IPS-20b (cell line): ENCODE data around the gene FAM98B.

ENCODE experiments used
- H3K27ac ChIP-seq: one replicate; pipeline ENCODE4 v1.5.1; 2013; ENCODE audit warnings: low read length
- H3K27me3 ChIP-seq: 2 replicates; pipeline ENCODE4 v1.6.1; 2013; ENCODE audit warnings: mild to moderate bottlenecking, low read length, inconsistent platforms; ENCODE audit not compliant: insufficient read depth
- H3K36me3 ChIP-seq: 2 replicates; pipeline ENCODE4 v1.6.1; 2013; ENCODE audit warnings: low read depth, mild to moderate bottlenecking, inconsistent platforms, low read length, moderate library complexity; ENCODE audit not compliant: insufficient read depth
- H3K4me1 ChIP-seq: 2 replicates; pipeline ENCODE4 v1.6.1; 2013; ENCODE audit warnings: mild to moderate bottlenecking, control low read depth, inconsistent platforms, low read length, moderate library complexity; ENCODE audit not compliant: insufficient read depth
- H3K4me3 ChIP-seq: 2 replicates; pipeline ENCODE4 v1.5.1; 2013; ENCODE audit warnings: mild to moderate bottlenecking, low read length, inconsistent platforms
- H3K9ac ChIP-seq: 2 replicates; pipeline ENCODE4 v1.6.1; 2013; ENCODE audit warnings: low read depth, mild to moderate bottlenecking, inconsistent platforms, low read length, moderate library complexity
- H3K9me3 ChIP-seq: 2 replicates; pipeline ENCODE4 v1.6.1; 2013; ENCODE audit warnings: mild to moderate bottlenecking, low read depth, low read length, inconsistent platforms; ENCODE audit not compliant: insufficient read depth

FAM98B gene

DNA sequence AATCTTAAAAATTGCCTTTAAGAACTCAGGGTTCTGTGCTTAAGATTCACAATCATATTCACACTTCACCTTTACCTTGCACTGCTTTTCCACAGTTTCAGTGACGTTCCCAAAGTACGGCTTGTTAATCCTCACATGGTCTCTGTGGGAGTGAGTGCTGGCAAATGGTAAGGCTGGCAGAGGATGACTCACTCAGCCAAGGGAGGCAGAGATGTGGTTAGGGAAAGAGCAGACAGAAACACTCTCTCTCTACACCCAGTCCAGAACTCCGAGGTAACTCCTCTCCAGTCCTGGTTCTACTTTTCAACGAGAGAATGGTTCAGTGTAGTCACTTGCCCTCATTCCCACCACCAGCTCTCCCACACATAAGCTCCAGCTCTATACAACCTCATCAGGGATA lies 77.6 kb downstream of the FAM98B start:
- Histone ChIP-seq H3K27me3 (no peaks in the 10 kb centered on the region), H3K4me1 (no peaks in the 10 kb centered on the region; the same call in 1 of the 2 replicates), H3K27ac (no peak overlapping the region), H3K36me3 (no peaks in the 10 kb centered on the region), H3K9ac (no peak overlapping the region), H3K9me3 (no peaks in the 10 kb centered on the region), H3K4me3 (no peak overlapping the region)

- Histone ChIP-seq H3K36me3 (no peaks in the 10 kb centered on the region), H3K9ac (no peak overlapping the region), H3K4me1 (no peaks in the 10 kb centered on the region; the same call in 1 of the 2 replicates), H3K27ac (no peak overlapping the region), H3K4me3 (no peak overlapping the region), H3K9me3 (no peaks in the 10 kb centered on the region), H3K27me3 (no peaks in the 10 kb centered on the region)
These were observed 78.8 kb downstream of the FAM98B start for GRCh38 chr15:38532728-38533127.

- H3K4me1 ChIP-seq, result no peaks in the 10 kb centered on the region; the same call in 1 of the 2 replicates
- H3K27me3 ChIP-seq, result no peaks in the 10 kb centered on the region
- H3K27ac ChIP-seq, result no peak overlapping the region
- no peak overlapping the region for H3K9ac ChIP-seq
- no peaks in the 10 kb centered on the region for H3K9me3 ChIP-seq
- no peak overlapping the region for H3K4me3 ChIP-seq
- no peaks in the 10 kb centered on the region for H3K36me3 ChIP-seq
These were observed 79.5 kb downstream of the FAM98B start for GRCh38 chr15:38533416-38533915.

DNA sequence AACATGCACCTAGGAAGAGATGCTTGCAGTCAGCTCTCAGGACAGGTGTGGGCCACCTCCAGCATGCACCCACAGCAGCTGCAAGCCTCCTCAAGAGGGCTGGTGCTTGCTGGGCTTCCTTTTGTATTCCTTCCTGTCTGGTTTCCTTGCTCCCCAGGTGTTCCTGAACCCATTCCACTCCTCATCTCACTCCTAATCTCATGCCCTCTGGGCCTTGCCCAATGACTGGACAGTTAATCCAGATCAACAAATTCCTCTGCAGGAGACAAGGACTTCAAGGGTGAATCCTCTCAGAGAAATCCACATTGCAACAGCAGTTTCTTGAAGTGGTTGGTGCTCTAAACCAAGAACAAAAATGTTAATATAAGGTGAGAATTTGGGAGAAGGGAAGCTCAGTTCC lies 80.0 kb downstream of the FAM98B start:
- Histone ChIP-seq H3K4me1 (no peaks in the 10 kb centered on the region; the same call in 1 of the 2 replicates), H3K9ac (no peak overlapping the region), H3K27ac (no peak overlapping the region), H3K36me3 (no peaks in the 10 kb centered on the region), H3K27me3 (no peaks in the 10 kb centered on the region), H3K9me3 (no peaks in the 10 kb centered on the region), H3K4me3 (no peak overlapping the region)

DNA sequence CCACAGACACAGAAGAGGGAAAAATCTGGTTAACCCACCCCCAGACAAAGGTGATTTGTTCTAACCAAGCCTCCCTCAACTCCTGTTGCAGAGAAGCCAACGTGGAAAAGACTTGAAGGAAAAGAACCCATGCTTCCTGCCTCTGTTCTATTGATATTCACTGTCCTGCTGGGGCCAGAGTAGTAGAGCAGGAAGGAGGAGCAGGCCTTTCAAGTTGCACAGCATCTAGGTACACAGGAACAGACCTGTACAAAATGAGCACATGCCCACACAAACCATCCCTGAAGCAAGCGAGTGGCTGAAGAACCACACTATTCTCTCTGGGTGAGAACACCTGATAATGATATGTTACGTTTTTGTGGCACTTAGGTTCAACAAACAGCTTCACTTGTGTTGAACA lies 80.8 kb downstream of the FAM98B start:
- H3K9me3 ChIP-seq, result no peaks in the 10 kb centered on the region

DNA sequence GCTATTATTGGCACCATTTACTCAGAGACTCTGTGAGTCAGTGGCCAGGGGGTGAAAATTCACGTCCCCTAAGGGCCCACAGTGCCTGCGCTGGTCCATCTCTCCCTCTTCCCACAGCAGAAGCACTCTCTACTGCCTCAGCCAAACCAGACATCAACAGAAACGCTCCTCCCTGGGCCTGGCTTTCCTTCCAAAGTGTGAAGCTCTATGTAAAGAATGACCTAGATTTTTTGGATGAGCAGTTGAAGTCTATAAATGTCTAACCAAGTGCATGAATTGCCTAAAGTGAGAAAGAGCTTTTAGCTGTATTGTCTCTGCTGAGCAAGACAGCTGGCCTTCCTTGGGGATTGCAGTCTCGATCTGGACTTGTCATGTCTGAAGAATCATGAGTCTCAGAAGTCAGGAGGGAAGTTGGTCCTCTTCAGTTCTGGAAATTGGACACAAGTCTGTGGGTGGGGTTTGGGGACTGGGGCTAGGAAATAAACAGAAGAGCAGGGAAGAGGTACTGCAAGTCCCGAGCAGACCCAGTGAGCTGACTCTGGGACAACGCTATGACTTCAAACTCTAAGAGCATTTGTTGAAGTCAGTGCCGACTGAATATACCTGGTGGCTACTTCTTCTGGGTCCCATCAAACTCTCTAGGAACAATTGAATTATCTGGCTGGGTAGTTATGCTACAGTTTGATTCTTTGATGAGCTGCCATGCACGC lies 81.7 kb downstream of the FAM98B start:
- H3K9me3 ChIP-seq, result no peaks in the 10 kb centered on the region
- no peak overlapping the region for H3K27ac ChIP-seq
- no peaks in the 10 kb centered on the region for H3K27me3 ChIP-seq
- H3K4me3 ChIP-seq, result no peak overlapping the region
- no peaks in the 10 kb centered on the region; the same call in 1 of the 2 replicates for H3K4me1 ChIP-seq
- H3K36me3 ChIP-seq, result no peaks in the 10 kb centered on the region
- no peak overlapping the region for H3K9ac ChIP-seq

More for the DNA sequence above, 80.8 kb downstream of the FAM98B start:
- H3K27me3 ChIP-seq, result no peaks in the 10 kb centered on the region
- no peak overlapping the region for H3K4me3 ChIP-seq
- H3K27ac ChIP-seq, result no peak overlapping the region
- H3K4me1 ChIP-seq, result no peaks in the 10 kb centered on the region; the same call in 1 of the 2 replicates
- no peak overlapping the region for H3K9ac ChIP-seq
- no peaks in the 10 kb centered on the region for H3K36me3 ChIP-seq

DNA sequence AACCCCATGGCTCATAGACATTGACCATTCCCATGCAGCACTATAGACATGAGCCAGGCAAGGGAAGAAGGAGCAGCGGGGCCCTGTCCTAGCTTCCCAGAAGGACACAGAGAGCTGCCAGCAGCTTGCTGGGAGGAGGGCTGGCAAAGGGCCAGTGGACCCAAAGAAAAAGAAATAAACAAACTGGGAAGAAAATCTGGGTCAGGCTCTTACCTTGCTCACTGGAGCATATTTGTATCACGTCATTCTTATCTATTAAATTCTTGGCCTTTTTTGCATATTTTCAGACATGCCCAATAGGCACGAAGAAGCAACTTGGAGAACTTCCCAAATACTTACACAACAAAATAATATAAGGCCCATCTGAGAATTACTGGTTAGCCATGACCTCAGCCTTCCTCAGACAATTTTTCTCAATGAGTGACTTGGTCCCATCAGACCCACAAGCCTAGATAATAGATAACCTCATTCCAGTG lies 82.3 kb downstream of the FAM98B start:
- Histone ChIP-seq H3K9me3 (no peaks in the 10 kb centered on the region), H3K27ac (no peak overlapping the region), H3K27me3 (no peaks in the 10 kb centered on the region), H3K36me3 (no peaks in the 10 kb centered on the region), H3K4me3 (no peak overlapping the region), H3K9ac (no peak overlapping the region), H3K4me1 (no peaks in the 10 kb centered on the region; the same call in 1 of the 2 replicates)
